DND-41 (cell line): Measurements from ENCODE around the gene REXO4.

ENCODE experiments used
- ATAC-seq: fragments of 200-7000 bp; cut with Tn5 transposase; 3 replicates; pipeline ENCODE4 v1.9.1; 2021; ENCODE audit warnings: low read depth; ENCODE audit not compliant: insufficient read depth
- DNase-seq: peaks from one replicate; pipeline ENCODE4 v3.0.0-alpha.2; 2020
- H2AFZ ChIP-seq: 2 replicates; pipeline ENCODE4 v1.6.0; 2012; ENCODE audit warnings: low read depth, low read length
- H3K27ac ChIP-seq: 2 replicates; pipeline ENCODE4 v1.5.1; 2012; ENCODE audit warnings: low read length, inconsistent platforms
- H3K27me3 ChIP-seq: fragments of 200-600 bp; sonication (generic); 2 replicates; pipeline ENCODE4 v1.6.0; 2012; ENCODE audit warnings: low read length, mild to moderate bottlenecking, inconsistent platforms; ENCODE audit not compliant: insufficient read depth, poor library complexity
- H3K36me3 ChIP-seq: 2 replicates; pipeline ENCODE4 v1.5.1; 2012; ENCODE audit warnings: low read length, inconsistent platforms; ENCODE audit not compliant: insufficient read depth
- H3K4me1 ChIP-seq: 2 replicates; pipeline ENCODE4 v1.5.1; 2012; ENCODE audit warnings: mild to moderate bottlenecking, low read length; ENCODE audit not compliant: insufficient read depth
- H3K4me2 ChIP-seq: 2 replicates; pipeline ENCODE4 v1.6.0; 2012; ENCODE audit warnings: mild to moderate bottlenecking, moderate library complexity, low read length, inconsistent platforms; ENCODE audit not compliant: insufficient read depth
- H3K4me3 ChIP-seq, 2 experiments: fragments of 200-600 bp in 1 of 2; shearing (Covaris generic) in 1 of 2; 2 replicates each; pipeline ENCODE4 v1.5.1; 2012 to 2016; ENCODE audit warnings: inconsistent platforms in 2 of 2, low read length in 2 of 2, mild to moderate bottlenecking in 2 of 2, low read depth in 1 of 2, moderate library complexity in 1 of 2
- H3K79me2 ChIP-seq: 2 replicates; pipeline ENCODE4 v1.6.0; 2012; ENCODE audit warnings: low read length, inconsistent platforms; ENCODE audit not compliant: insufficient read depth
- H3K9ac ChIP-seq: 2 replicates; pipeline ENCODE4 v1.6.0; 2012; ENCODE audit warnings: low read depth, mild to moderate bottlenecking, inconsistent platforms, low read length, moderate library complexity
- H3K9me3 ChIP-seq: 2 replicates; pipeline ENCODE4 v1.5.1; 2012; ENCODE audit warnings: low read length, moderate library complexity, mild to moderate bottlenecking, inconsistent platforms; ENCODE audit not compliant: insufficient read depth, severe bottlenecking
- H4K20me1 ChIP-seq: 2 replicates; pipeline ENCODE4 v1.6.0; 2012; ENCODE audit warnings: low read length; ENCODE audit not compliant: insufficient read depth
- CTCF ChIP-seq: IDR thresholded peaks from 2 replicates; pipeline ENCODE4 v1.5.1; 2012; ENCODE audit warnings: borderline replicate concordance, low read length, moderate library complexity, mild to moderate bottlenecking; ENCODE audit not compliant: poor library complexity, severe bottlenecking; ENCODE audit errors: extremely low read depth
- EZH2 ChIP-seq: IDR thresholded peaks from 3 replicates; pipeline ENCODE4 v1.6.1; 2012; ENCODE audit warnings: borderline replicate concordance, low read depth, mild to moderate bottlenecking, moderate library complexity, low read length, inconsistent platforms; ENCODE audit not compliant: severe bottlenecking

The REXO4 gene

GRCh38 chr9:133383438-133383837 is 34.4 kb downstream of the REXO4 start:
- no peak overlapping the region for H3K9ac ChIP-seq
- no peak overlapping the region for H3K4me2 ChIP-seq
- no peaks in the 10 kb centered on the region for H3K79me2 ChIP-seq
- H3K9me3 ChIP-seq, result no peaks in the 10 kb centered on the region
- H4K20me1 ChIP-seq, result no peaks in the 10 kb centered on the region
- no peak for DNase-seq
- no peak overlapping the region for H2AFZ ChIP-seq
- no peak for TF ChIP-seq EZH2
- TF ChIP-seq CTCF, result no peak
- no peak for ATAC-seq
- H3K27me3 ChIP-seq, result no peaks in the 10 kb centered on the region
- no peak overlapping the region for H3K4me3 ChIP-seq
- H3K27ac ChIP-seq, result no peak overlapping the region
- no peaks in the 10 kb centered on the region for H3K36me3 ChIP-seq
- no peaks in the 10 kb centered on the region for H3K4me1 ChIP-seq

GRCh38 chr9:133382507-133383141 is 35.2 kb downstream of the REXO4 start:
- no peak for ATAC-seq
- Histone ChIP-seq H3K9me3 (no peaks in the 10 kb centered on the region), H2AFZ (no peak overlapping the region), H3K36me3 (no peaks in the 10 kb centered on the region), H3K79me2 (no peaks in the 10 kb centered on the region), H3K4me2 (no peak overlapping the region), H3K4me1 (no peaks in the 10 kb centered on the region), H4K20me1 (no peaks in the 10 kb centered on the region), H3K27ac (no peak overlapping the region), H3K27me3 (no peaks in the 10 kb centered on the region), H3K9ac (no peak overlapping the region), H3K4me3 (no peak overlapping the region)
- no peak for DNase-seq
- no peak for TF ChIP-seq CTCF
- no peak for TF ChIP-seq EZH2

GRCh38 chr9:133380734-133381133 is 37.1 kb downstream of the REXO4 start:
- no peaks in the 10 kb centered on the region for H4K20me1 ChIP-seq
- H2AFZ ChIP-seq, result no peak overlapping the region
- H3K4me1 ChIP-seq, result peaks cover 12% of the 10 kb centered on the region
- TF ChIP-seq CTCF (no peak), EZH2 (no peak)
- H3K4me2 ChIP-seq, result no peak overlapping the region
- peaks cover 1% of the 10 kb centered on the region for H3K79me2 ChIP-seq
- no peak for ATAC-seq
- H3K4me3 ChIP-seq, result no peak overlapping the region
- no peak overlapping the region for H3K9ac ChIP-seq
- no peak overlapping the region for H3K27ac ChIP-seq
- no peak for DNase-seq
- H3K27me3 ChIP-seq, result no peaks in the 10 kb centered on the region
- H3K9me3 ChIP-seq, result no peaks in the 10 kb centered on the region
- no peaks in the 10 kb centered on the region; the same call in 1 of the 2 replicates for H3K36me3 ChIP-seq
